Mesodermal cell (in vitro differentiated cells): ENCODE data around the gene ARV1.
"Not testable (repeated sequence)": the region's sequence is repeated elsewhere in the genome, so short reads cannot be mapped to it uniquely, and the experiment has no call there.

Source experiments
- H3K27ac ChIP-seq: 2 replicates; pipeline ENCODE4 v1.7.0; 2013; ENCODE audit warnings: mild to moderate bottlenecking, low read depth, low read length, moderate library complexity; ENCODE audit not compliant: severe bottlenecking
- H3K36me3 ChIP-seq: 2 replicates; pipeline ENCODE4 v1.7.1; 2013; ENCODE audit warnings: mild to moderate bottlenecking, low read length, moderate library complexity; ENCODE audit not compliant: control insufficient read depth, insufficient read depth
- H3K4me1 ChIP-seq: one replicate; pipeline ENCODE4 v1.7.1; 2013; ENCODE audit warnings: mild to moderate bottlenecking, low read length; ENCODE audit not compliant: insufficient read depth, control insufficient read depth, poor library complexity, severe bottlenecking
- H3K4me3 ChIP-seq: 2 replicates; pipeline ENCODE4 v1.7.0; 2013; ENCODE audit warnings: low read length, control low read depth, mild to moderate bottlenecking; ENCODE audit not compliant: insufficient read depth, poor library complexity, severe bottlenecking; ENCODE audit errors: extremely low read depth
- H3K9me3 ChIP-seq: 2 replicates; pipeline ENCODE4 v1.7.1; 2013; ENCODE audit warnings: mild to moderate bottlenecking, low read length, moderate library complexity; ENCODE audit not compliant: control insufficient read depth
- WGBS, 2 experiments: methylation state at CpG; one replicate each; pipeline ENCODE4 v1.1.5; 2013; ENCODE audit warnings: missing lambda C conversion rate in 2 of 2; ENCODE audit not compliant: insufficient coverage in 2 of 2; 5-methylcytosine and 5-hydroxymethylcytosine counted together

ARV1 gene

DNA sequence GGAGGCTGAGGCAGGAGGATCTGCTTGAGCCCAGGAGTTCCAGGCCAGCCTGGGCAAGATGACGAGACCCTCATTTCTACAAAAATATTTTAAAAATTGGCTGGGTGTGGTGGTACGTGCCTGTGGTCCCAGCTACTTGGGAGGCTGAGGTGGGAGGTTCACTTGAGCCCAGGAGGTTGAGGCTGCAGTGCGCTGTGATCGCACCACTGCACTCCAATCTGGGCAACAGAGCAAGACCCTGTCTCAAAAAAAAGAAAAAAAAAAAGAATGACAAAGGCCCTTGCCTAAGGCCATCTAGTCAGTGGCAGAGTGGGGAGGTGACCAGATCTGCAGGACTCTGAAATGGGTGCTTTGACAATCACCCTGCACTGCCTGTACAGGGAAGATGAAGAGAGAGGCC lies 50.4 kb downstream of the ARV1 start:
- not testable (repeated sequence) for H3K4me3 ChIP-seq, H3K27ac ChIP-seq, H3K9me3 ChIP-seq
- H3K36me3 ChIP-seq = peaks cover 70% of the 10 kb centered on the region
- WGBS, 2 experiments = 100% methylated on average over 1 to 3 of the region's 4 CpGs
- peaks cover 24% of the 10 kb centered on the region for H3K4me1 ChIP-seq

- Histone ChIP-seq H3K4me1 (peaks cover 25% of the 10 kb centered on the region), H3K9me3 (no peaks in the 10 kb centered on the region)
- 95 to 97% methylated on average over 5 to 6 of the region's 6 CpGs for WGBS, 2 experiments
Observed at GRCh38 chr1:231029841-231030240, 50.9 kb downstream of the ARV1 start.

GRCh38 chr1:231032963-231033362 lies 54.1 kb downstream of the ARV1 start:
- Histone ChIP-seq H3K36me3 (peaks cover 73% of the 10 kb centered on the region), H3K9me3 (no peaks in the 10 kb centered on the region), H3K27ac (no peak overlapping the region), H3K4me3 (no peak overlapping the region), H3K4me1 (peaks cover 47% of the 10 kb centered on the region)
- WGBS, 2 experiments = 85 to 93% methylated on average over 6 of the region's 7 CpGs

More at GRCh38 chr1:231029841-231030240, 50.9 kb downstream of the ARV1 start:
- Histone ChIP-seq H3K36me3 (peaks cover 67% of the 10 kb centered on the region), H3K4me3 (no peak overlapping the region), H3K27ac (no peak overlapping the region)

DNA sequence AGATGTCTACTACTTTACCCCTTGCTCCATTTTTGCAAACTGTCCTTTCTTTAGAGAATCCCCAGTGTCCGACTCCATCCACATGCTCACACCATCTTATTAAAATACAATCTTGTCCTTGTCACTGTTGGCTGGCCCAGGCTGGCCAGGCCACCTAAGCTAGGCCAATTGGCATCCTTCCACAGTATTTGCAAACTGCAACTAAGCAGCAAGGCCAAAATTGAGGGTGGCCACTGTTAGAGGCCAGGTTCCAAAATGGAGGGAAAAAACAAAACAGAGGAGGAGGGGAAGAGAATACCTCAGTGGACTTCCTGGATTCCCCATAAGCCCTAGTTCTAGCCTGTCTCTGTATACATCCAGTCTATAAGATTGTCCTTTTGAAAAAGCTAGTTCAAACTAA lies 56.9 kb downstream of the ARV1 start:
- Histone ChIP-seq H3K9me3 (no peaks in the 10 kb centered on the region), H3K4me1 (peaks cover 38% of the 10 kb centered on the region), H3K27ac (no peak overlapping the region), H3K36me3 (peaks cover 47% of the 10 kb centered on the region), H3K4me3 (no peak overlapping the region)
- 86 to 100% methylated on average over 1 of the region's 1 CpG for WGBS, 2 experiments

DNA sequence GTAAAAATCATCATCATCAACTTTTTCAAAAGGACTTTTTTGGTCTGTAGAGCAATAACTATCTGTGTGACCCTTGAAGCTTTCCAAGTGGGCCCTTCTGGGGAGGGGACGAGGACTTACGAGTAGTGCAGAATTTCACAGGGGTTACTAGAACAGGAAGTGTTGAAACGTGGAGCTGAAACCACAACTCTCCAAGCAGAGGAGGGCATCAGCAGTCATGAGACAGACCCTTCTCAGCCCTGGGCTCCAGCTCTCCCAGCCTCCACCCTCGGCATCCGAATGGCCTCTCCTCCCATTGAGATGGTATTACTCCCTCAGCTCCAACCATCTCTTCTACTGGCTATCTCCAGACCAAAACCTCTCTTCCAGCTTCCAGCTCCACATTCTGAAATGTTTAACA lies 57.5 kb downstream of the ARV1 start:
- H3K9me3 ChIP-seq = no peaks in the 10 kb centered on the region
- 0 to 53% methylated on average over 1 to 5 of the region's 5 CpGs for WGBS, 2 experiments
- H3K36me3 ChIP-seq = peaks cover 43% of the 10 kb centered on the region
- H3K4me1 ChIP-seq = peaks cover 34% of the 10 kb centered on the region
- H3K27ac ChIP-seq = no peak overlapping the region
- no peak overlapping the region for H3K4me3 ChIP-seq

DNA sequence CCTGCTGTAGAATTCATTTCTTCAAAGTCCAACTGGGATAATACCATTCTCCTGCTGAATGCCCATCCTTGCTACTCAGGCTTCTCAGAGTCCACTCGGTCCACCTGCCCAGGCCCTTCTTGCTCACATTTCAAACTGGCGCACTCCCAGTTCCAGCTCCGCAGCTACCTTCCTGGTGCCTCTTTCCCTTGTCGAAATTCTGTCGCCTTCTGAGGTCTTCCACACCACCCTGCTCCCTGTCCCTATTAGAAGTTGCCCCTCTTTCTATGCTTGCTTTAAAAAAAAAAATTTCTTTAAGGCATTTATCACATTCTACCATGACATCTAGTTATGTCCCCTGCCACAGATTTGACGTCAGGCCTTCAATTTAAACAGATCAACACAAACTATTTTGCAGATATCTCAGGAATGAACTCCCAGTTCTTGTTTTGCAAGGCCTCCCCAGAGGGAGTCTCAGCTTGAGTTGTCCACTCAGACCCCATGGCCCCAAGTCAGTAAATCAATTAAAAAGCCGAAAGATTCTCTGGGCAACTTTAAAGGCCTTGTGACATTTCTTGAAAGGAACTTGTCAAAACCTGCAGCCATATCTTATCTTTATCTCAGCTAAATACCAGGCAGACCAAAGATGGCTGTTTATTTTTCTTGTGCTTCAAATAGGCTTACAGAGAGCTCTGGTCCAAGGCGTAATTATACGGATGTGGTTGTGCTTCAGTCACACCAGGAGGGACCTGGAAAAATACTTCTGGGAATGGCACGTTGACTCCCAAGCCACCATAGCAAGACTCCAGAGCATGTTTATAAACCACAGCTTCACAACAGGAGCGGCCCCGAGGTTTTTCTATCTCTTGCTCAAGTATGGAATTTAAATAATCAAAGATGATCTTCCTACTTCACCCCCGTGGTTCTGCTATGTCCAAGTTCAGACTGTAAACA lies 59.0 kb downstream of the ARV1 start:
- Histone ChIP-seq H3K4me1 (peaks cover 30% of the 10 kb centered on the region), H3K27ac (peak overlapping the region; percentile 68), H3K4me3 (peak overlapping the region; percentile 95), H3K36me3 (peaks cover 38% of the 10 kb centered on the region), H3K9me3 (no peaks in the 10 kb centered on the region)
- 50 to 52% methylated on average over 8 to 10 of the region's 13 CpGs for WGBS, 2 experiments

- H3K4me3 ChIP-seq = peak overlapping the region; percentile 95
- H3K4me1 ChIP-seq = peaks cover 23% of the 10 kb centered on the region
- H3K9me3 ChIP-seq = no peaks in the 10 kb centered on the region
- 0% methylated on average over 60 to 81 of the region's 91 CpGs for WGBS, 2 experiments
- peaks cover 24% of the 10 kb centered on the region for H3K36me3 ChIP-seq
- H3K27ac ChIP-seq = peak overlapping the region; percentile 2
Observed at GRCh38 chr1:231039161-231040018, 60.5 kb downstream of the ARV1 start.

GRCh38 chr1:231040019-231040799 lies 61.3 kb downstream of the ARV1 start, which contains the start of gene FAM89A:
Gene FAM89A (minus strand): TSS chr1:231040254. CDS start chr1:231040211, 43 bp downstream.
- 1 to 5% methylated on average over 20 to 43 of the region's 82 CpGs for WGBS, 2 experiments
- Histone ChIP-seq H3K27ac (peak within 1 kb of the TSS; percentile 76), H3K4me1 (peaks cover 18% of the 10 kb centered on the region), H3K4me3 (peak within 1 kb of the TSS; percentile 95), H3K36me3 (peaks cover 24% of the 10 kb centered on the region), H3K9me3 (no peaks in the 10 kb centered on the region)

- Histone ChIP-seq H3K4me1 (peaks cover 9% of the 10 kb centered on the region), H3K9me3 (no peaks in the 10 kb centered on the region), H3K27ac (peak overlapping the region; percentile 76), H3K4me3 (peak overlapping the region; percentile 95), H3K36me3 (peaks cover 17% of the 10 kb centered on the region)
- 4 to 17% methylated on average over 10 to 26 of the region's 37 CpGs for WGBS, 2 experiments
Observed at GRCh38 chr1:231040800-231041718, 62.2 kb downstream of the ARV1 start.
